GM10248 (cell line): ENCODE measurements around the gene PATJ.
"Not testable (repeated sequence)": the region's sequence is repeated elsewhere in the genome, so short reads cannot be mapped to it uniquely, and the experiment has no call there.

ENCODE experiments used
- CTCF ChIA-PET: fragments of 300-600 bp; sonication (Branson Sonifier 250); formaldehyde crosslinking; extraction: SDS; loops from one replicate; lab custom pipeline; 2021; ENCODE audit warnings: antibody characterized with exemption; lab: Yijun Ruan, JAX
- POLR2A ChIA-PET: fragments of 350-650 bp; sonication (Branson Sonifier 250); formaldehyde crosslinking; extraction: SDS; loops from one replicate; lab custom pipeline; 2020; ENCODE audit warnings: antibody characterized with exemption; lab: Yijun Ruan, JAX
- DNase-seq: peaks from one replicate; pipeline ENCODE4 v3.0.0; 2012; ENCODE audit errors: extremely low spot score
- TF ChIP-seq, protein P1 (sequence below): IDR thresholded peaks from 2 replicates; pipeline ENCODE4 v1.5.1; 2012; ENCODE audit warnings: mild to moderate bottlenecking, low read depth; ENCODE audit errors: extremely low read depth, missing control alignments, control extremely low read depth

The PATJ gene

DNA sequence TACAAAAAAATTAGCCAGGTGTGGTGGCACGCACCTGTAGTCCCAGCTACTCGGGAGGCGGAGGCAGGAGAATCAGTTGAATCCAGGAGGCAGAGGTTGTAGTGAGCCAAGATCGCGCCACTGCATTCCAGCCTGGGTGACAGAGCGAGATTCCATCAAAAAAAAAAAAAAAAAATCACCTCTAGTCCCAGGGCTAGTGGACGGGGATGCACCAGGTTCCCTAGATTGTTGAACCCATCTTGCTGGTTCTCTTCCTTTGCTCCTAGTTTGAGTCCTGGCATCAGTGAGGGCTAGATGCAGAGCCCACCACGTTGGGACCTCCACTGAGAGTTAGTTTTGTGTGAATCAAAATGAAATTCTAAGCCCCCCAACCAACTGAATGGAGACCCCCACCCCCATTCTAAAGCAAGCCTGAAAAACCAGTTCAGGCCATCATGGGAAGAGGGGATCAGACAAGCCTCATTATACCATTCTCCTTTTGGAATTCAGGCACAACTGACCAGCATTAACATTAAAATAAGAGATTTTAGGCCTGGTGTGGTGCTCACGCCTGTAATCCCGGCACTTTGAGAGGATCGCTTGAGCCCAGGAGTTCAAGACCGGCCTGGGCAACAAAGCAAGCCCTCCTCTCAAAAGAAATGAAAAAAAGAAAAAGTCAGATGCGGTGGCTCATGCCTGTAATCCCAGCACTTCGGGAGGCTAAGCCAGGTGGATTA lies 434.5 kb downstream of the PATJ start:
- no peak for DNase-seq
- ChIA-PET CTCF (interaction anchor here (0.7 to 4.9 kb wide), 11 partner anchors 8 to 572 kb away, joined by 3 to 74 read pairs (median 5); partner anchors contain the start of gene KANK4), POLR2A (no interaction called here)
- TF ChIP-seq, protein P1, sequence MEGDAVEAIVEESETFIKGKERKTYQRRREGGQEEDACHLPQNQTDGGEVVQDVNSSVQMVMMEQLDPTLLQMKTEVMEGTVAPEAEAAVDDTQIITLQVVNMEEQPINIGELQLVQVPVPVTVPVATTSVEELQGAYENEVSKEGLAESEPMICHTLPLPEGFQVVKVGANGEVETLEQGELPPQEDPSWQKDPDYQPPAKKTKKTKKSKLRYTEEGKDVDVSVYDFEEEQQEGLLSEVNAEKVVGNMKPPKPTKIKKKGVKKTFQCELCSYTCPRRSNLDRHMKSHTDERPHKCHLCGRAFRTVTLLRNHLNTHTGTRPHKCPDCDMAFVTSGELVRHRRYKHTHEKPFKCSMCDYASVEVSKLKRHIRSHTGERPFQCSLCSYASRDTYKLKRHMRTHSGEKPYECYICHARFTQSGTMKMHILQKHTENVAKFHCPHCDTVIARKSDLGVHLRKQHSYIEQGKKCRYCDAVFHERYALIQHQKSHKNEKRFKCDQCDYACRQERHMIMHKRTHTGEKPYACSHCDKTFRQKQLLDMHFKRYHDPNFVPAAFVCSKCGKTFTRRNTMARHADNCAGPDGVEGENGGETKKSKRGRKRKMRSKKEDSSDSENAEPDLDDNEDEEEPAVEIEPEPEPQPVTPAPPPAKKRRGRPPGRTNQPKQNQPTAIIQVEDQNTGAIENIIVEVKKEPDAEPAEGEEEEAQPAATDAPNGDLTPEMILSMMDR = no peak

DNA sequence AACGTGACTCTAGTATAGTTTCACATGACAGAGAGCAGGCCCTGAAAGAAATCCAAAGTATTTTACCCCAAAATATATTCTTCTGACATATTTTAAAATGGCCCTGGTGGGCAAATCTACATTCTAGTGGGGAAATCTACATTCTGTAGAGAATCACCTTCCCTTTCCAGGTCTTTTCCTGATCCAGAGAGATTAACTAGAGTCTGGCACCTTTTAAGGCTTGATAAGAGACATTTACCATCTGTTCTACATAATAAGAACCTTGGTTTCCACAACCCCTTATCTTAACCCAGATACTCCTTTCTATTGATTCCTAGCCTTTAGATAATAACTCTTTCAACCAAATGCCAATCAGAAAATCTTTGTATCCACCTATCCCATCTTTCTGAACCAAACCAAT lies 435.3 kb downstream of the PATJ start:
- TF ChIP-seq, protein P1 = no peak
- CTCF ChIA-PET = no interaction called here
- no peak for DNase-seq
- POLR2A ChIA-PET = no interaction called here

DNA sequence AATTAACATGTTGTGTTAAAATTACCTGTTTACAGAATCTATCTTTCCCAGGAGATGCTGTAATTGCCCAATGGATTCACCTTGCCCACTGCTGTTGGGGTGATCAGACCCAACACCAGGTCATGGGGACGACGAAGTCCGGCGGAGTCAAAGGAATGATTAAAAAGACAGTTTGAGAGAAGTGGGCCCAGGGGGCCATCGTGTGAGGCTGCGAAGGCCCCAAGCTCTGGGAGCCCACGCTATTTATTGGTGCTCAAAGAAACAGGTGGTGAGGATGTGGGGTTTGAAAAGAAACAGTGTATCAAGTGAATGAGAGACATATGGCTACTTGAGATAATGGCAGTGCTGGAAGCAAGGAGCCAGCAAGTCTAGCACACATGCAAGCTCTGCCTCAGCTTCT lies 436.1 kb downstream of the PATJ start:
- ChIA-PET CTCF (interaction anchor here (2.5 kb wide), 1 partner anchor 229 kb away, joined by 8 read pairs; no protein-coding TSS in a partner anchor), POLR2A (no interaction called here)
- no peak for DNase-seq
- TF ChIP-seq, protein P1 = no peak

DNA sequence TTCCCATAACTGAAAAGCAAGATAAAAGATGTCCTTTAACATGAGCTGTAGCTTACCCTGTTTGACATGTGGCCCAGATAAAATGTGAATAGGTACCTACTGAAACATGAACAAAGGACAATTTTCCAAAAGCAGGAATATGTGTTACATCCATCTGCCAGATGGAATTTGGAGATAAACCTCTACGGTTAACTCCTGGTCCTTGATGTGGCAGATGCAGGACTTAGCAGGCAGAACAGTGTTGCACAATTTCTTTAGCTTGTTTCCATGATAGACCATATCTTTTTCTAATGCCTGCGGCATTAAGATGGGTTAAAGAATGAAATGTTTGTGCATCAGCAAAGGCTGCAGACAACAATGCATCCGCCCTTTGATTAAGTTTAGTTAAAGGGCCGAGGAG lies 437.8 kb downstream of the PATJ start:
- DNase-seq, POLR2A ChIA-PET: not testable (repeated sequence)
- CTCF ChIA-PET = interaction anchor here (2.5 kb wide), 1 partner anchor 227 kb away, joined by 8 read pairs; no protein-coding TSS in a partner anchor

DNA sequence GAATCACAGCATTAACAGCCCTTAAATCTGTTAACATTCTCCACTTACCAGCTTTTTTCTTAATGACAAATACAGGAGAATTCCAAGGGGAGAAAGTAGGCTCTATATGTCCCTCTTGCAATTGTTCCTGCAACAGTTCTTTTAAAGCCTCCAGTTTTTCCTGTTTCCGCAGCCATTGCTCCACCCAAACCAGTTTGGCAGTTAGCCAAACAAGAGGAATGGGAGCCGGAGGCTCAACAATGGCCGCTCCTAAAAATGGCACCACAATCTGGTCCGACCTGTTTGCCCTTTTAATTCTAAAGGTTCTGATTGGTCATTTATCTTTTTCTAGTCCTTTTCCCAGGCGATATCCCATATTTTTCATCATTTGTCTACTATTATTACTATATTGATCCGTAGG lies 438.4 kb downstream of the PATJ start:
- POLR2A ChIA-PET = no interaction called here
- CTCF ChIA-PET = interaction anchor here (2.5 kb wide), 1 partner anchor 227 kb away, joined by 8 read pairs; no protein-coding TSS in a partner anchor
- TF ChIP-seq, protein P1 = no peak
- no peak for DNase-seq

DNA sequence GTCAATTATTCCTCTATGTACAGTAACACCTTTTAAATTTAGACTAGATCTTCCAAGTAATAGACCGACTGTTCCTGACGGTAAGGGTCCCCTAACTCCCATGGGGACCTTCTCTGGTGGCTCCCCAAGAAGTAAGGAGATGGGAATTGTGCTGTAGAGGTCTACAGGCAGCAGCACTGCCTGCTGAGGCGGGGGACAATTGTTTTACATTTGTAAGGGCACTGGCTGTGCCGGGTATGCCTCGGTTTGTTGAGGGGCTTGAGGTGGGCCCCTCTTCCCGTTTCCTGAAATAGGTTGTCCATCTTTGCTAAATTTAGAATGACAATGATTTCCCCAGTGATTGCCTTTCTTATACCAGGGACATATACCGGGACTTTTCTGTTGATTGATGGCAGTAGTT lies 439.3 kb downstream of the PATJ start:
- ChIA-PET POLR2A (no interaction called here), CTCF (no interaction called here)
- TF ChIP-seq, protein P1 = no peak
- DNase-seq = no peak

DNA sequence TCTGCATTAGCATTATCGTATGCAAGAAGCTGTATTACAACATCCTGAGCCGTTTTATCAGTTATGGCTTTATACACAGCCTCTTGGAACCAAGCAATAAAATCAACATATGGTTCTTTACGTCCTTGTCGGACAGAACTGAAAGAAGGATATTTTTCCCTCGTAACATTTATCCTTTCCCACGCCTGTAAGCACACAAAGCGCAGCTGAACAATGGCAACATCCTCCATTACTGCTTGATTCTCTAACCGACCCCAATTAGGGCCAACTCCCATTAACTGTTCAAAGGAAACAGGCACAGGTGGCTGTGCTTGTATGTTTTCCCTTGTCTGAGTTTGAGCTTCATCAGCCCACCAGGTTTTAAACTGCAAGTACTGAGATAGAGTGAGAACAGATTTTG lies 439.9 kb downstream of the PATJ start:
- DNase-seq, POLR2A ChIA-PET, CTCF ChIA-PET: not testable (repeated sequence)

DNA sequence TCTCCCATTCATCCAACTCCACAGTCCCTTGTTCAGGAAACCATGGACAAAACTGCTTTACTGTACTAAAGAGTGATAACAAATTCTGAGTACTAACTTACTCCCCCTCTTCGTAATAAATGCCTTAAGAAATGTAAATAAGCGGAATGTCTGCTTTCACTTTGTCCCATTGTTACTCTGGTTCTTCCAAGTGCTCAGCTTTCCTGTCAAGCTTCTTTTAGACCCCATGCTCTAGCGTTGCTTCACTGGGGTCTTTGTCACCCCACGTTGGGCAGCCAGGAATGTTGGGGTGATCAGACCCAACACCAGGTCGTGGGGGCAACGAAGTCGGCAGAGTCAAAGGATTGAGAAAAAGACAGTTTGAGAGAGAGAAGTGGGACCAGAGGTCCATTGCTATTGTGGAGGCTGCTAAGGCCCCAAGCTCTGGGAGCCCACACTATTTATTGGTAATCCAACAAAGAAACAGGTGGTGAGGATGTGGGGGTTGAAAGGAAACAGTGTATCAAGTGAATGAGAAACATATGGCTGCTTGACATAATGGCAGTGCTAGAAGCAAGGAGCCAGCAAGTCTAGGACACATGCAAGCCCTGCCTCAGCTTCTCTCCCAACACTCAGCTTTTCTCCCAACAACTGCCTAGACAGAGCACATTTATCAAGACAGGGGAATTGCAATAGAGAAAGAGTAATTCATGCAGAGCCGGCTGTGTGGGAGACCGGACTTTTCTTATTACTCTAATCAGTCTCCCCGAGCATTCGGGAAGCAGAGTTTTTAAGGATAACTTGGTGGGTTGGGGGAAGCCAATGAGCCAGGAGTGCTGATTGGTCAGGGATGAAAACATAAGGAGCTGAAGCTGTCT lies 441.1 kb downstream of the PATJ start:
- DNase-seq, POLR2A ChIA-PET: not testable (repeated sequence)
- CTCF ChIA-PET = interaction anchor here (1.3 to 3.2 kb wide), 3 partner anchors 8 to 208 kb away, joined by 3 to 23 read pairs (median 3); no protein-coding TSS in a partner anchor
